Fibroblast of the aortic adventitia (primary cell): ENCODE results near the gene ARID5B. TPM values are rescaled to one million over a fixed set of nuclear protein-coding genes. Genes with fewer than 3 reads are reported as not detected.
"Not testable (repeated sequence)": the region's sequence is repeated elsewhere in the genome, so short reads cannot be mapped to it uniquely, and the experiment has no call there.

ENCODE experiments used
- DNase-seq: peaks from one replicate; pipeline ENCODE4 v3.0.0-alpha.2; 2010; ENCODE audit warnings: low read depth
- H3K4me3 ChIP-seq: 2 replicates; pipeline ENCODE4 v1.5.1; 2011; ENCODE audit warnings: low read depth, mild to moderate bottlenecking, control low read depth, low read length, moderate library complexity
- total RNA-seq: library from RNA; depleted of rRNA; stranded (reverse); fragments of >200 nt; gene quantifications from 2 replicates; pipeline ENCODE4 v1.2.3, GENCODE V29; 2012; ENCODE audit warnings: low replicate concordance
- TF ChIP-seq, protein P1 (sequence below): IDR thresholded peaks from 2 replicates; pipeline ENCODE4 v1.5.1; 2011; ENCODE audit warnings: mild to moderate bottlenecking, low read length, control low read depth, inconsistent platforms; ENCODE audit not compliant: insufficient read depth

The ARID5B gene
- total RNA-seq, 1 donor: 87.9 TPM

DNA sequence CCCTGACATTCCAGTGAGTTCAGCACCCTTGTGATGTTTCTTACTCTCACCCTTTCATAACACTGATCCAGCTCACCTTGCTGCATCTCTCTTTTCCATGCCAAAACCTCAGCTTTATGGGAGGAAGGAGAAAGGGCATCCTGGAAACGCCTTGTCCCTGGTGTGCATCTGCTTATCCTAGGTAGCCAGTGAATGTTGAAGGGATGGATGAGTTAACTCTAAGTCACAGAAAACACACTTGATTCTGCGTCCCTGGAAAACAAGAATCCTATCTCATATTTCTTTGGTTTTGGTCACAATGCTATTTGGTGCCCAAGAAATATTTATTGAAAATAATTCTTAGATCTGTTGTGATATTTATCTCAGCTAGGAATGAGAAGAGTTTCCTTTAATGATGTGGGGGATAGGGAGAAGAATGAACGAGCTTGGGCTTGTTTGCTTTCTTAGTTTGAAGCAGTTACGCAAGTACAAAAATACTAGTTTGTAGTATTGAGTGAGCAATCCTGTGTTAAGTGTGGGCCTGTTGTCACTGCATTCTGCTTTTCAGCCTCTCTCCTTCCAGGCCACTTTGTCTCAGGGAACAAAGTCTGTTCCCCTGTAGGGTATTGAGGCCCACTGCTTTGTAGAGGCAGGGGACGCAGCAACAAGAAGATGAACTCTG lies 126.5 kb downstream of the ARID5B start:
- peak; percentile 37 for DNase-seq
- H3K4me3 ChIP-seq: no peak overlapping the region
- TF ChIP-seq, protein P1, sequence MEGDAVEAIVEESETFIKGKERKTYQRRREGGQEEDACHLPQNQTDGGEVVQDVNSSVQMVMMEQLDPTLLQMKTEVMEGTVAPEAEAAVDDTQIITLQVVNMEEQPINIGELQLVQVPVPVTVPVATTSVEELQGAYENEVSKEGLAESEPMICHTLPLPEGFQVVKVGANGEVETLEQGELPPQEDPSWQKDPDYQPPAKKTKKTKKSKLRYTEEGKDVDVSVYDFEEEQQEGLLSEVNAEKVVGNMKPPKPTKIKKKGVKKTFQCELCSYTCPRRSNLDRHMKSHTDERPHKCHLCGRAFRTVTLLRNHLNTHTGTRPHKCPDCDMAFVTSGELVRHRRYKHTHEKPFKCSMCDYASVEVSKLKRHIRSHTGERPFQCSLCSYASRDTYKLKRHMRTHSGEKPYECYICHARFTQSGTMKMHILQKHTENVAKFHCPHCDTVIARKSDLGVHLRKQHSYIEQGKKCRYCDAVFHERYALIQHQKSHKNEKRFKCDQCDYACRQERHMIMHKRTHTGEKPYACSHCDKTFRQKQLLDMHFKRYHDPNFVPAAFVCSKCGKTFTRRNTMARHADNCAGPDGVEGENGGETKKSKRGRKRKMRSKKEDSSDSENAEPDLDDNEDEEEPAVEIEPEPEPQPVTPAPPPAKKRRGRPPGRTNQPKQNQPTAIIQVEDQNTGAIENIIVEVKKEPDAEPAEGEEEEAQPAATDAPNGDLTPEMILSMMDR: no peak

DNA sequence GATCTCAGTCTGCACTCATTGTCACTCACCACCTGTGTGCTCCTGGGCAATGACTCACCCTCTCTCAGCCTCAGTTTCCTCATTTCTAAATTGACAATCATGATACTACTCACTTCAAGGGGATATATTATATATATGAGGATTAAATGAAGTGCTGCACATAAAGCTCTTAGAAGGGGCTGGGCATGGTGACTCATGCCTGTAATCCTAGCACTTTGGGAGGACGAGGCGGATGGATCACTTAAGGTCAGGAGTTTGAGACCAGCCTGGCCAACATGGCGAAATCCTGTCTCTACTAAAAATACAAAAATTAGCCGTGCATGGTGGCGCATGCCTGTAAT lies 127.0 kb downstream of the ARID5B start:
- not testable (repeated sequence) for H3K4me3 ChIP-seq, DNase-seq

DNA sequence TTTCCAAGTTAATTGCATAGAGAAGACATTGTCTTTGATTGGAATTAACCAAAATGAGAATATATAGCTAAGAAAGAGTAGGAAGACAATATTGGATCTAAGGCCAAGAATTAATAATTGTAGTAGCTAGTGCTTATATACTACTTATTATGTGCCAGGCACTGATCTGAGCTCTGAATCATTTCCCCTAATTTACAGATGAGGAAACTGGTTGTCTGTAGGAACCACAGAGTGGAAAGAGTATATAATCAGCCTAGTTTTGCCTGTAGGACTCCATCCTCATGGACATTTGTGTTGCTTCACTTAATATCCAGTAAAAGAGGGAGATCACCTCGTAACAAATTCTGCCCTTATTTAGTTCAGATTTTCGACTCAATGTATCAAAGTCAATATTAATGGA lies 127.9 kb downstream of the ARID5B start:
- TF ChIP-seq, protein P1: no peak
- no peak overlapping the region for H3K4me3 ChIP-seq
- DNase-seq: no peak

DNA sequence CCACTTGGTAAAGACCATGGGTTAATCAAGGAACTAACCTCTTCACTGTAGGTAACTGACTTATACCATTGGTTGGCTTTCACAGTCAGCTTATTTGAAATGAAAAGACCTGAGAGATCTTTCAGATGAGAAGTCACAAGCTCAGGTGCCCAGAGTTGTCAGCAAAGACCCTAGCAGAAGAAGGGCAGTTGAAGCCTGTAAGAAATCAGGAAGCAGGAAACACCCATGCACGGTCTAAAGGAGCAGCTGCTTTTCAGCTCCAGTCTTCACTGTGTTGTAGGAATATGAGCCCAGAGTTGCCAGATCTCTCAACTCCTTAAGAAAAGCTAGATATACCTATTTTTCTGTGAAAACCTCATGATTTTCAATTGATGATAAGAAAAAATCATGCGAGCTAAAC lies 130.0 kb downstream of the ARID5B start:
- no peak overlapping the region for H3K4me3 ChIP-seq
- TF ChIP-seq, protein P1: no peak
- no peak for DNase-seq

DNA sequence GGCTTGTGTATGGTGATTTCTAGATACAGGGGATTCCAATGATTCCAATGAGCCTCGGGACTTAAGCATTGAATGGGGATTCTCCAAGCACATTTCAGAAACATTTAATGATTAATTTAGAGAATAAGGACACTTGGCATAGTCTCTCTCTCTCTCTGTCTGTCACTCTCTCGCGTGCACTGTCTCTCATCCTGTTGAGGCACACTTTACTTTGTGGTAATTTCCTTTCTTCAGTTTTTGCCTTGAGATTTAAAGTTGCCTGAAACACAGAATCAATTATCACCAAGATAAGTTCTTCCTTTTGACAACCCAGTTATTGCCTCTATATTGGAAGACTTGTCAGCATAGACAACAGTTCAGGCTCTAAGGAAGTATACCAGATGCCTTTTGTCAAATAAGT lies 131.6 kb downstream of the ARID5B start:
- no peak for DNase-seq
- TF ChIP-seq, protein P1: no peak
- no peak overlapping the region for H3K4me3 ChIP-seq

DNA sequence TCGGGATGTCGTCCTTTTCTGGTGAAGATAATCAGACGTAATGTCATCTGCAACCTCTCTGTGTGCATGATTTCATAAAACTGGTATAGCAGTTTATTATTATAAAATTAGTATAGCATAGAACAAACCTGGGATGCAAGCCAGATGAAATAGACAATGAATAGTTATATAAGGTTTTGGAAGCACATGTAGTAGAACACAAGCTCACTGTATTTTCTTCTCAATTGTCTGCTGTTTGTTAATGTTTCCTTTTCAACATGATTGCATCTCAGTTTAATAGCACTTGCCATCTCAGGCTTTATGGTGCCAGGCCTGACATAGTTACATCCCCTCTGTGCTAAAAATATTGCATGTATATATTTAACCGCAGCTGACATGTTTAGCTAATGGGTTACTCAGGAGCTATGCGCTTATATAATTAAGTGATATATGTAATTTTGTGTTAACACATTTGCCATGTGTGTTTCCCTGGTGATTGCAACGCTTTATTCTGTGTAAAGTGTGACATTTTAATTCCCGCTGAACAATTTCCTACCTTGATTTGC lies 132.7 kb downstream of the ARID5B start:
- TF ChIP-seq, protein P1: no peak
- H3K4me3 ChIP-seq: no peak overlapping the region
- no peak for DNase-seq

DNA sequence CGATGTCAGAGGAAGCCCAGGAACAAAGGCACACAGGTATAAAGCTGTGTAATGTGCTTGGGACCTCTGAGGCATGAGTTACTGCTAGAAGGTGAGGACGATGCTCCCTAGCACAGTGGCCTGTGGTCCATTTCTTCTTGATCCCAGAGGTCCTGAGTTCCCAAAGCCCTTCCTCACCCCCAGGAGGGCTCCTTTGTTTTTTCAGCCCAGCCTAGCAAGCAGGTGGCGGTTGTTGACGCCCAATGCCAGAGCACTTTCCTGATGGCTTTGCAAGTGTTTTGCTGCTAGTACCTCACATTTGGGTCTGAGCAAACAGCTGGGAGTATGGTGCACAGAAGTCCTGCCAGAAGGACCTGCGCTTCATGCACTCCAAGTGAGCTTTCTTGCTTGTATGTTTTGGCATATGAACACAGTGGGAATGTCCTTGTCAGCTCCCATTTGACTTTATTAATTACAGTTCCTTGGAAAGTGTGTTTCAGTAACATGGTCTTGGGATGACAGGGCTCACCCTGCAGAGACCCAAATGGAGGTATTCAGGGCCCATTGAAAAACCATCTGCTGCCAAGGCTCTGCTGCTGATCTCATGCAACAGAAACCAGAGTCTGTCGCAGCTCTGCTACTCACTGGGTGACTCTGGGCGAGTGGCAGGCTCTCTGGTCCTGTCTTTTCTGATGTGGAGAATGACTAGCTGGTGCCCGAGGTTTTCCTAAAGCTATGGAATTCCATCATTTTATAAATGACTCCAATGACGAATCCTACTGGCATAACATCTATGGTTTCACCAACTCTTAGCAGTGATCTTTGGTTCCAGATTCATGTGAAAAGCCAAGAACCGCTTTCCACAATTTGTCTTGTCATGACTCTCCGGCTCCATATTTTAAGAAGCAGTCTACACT lies 134.9 kb downstream of the ARID5B start:
- TF ChIP-seq, protein P1: no peak
- DNase-seq: no peak
- H3K4me3 ChIP-seq: no peak overlapping the region
